AG20443 (cell line): ENCODE measurements around the gene BCR.

Experiments used
- DNase-seq: peaks from one replicate; pipeline ENCODE4 v3.0.0; 2012; ENCODE audit warnings: low spot score, mixed read lengths

The BCR gene

DNA sequence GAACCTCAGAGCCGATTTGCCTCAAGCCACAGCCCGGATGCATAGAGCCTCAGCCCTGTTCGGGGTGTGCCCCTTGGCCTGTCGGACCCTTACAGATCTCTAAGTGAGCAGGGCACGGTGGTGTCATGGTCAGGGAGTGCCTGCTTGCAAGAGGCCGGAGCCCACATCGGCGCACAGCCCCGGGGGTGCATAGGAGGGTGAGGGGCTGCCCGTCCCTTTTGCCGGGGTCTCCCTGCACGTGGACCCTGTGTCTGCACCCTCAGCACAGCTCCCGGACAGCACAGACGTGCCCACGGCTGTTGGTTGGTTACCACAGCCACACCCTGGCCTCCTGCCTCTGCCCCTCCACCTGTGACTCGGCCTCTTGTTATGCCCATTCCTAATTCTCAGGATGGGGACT, 28.5 kb upstream of the BCR start:
- no peak for DNase-seq

DNA sequence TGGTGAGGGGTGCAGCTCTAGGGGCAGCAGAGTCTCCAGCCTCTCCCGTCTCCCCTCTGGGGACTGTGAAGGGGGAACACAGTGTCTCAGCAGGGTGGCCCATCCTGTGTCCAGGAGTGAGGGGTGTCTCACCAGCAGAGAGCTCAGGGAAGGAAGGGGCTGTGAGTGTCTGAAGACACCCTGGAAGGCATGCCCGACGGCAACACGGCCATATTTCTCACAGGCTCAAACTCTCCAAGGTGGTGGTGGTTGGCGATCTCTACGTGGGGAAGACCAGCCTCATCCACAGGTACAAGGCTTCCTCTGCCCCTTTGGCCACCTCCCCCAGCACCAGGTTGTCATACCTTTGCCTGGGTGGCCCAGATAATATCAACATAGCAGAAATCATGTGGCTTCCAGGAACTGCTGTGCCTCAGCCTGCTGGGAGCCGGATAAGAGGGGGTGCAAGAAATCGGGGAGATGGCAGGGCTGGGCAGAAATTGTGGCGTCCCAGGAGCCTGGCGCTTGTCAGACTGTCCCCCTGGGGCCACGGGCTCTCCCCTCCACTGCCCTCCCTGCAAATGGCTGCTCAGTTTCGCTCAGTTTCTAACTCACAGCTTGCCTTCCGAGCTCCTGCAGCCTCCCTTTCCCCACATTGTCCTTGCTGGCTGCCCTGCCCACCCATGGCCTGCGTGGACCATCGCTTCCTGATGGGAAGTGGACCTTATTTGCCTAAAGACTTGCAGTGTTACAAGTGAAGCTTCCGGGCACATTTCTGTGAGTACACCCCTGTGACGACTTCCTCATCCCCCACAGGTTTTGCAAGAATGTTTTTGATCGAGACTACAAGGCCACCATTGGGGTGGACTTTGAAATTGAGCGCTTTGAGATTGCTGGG, 27.8 kb upstream of the BCR start:
- no peak for DNase-seq

- DNase-seq, result no peak
Observed at GRCh38 chr22:23153994-23154393, 26.3 kb upstream of the BCR start.

- no peak for DNase-seq
Observed at GRCh38 chr22:23154461-23154860, 25.8 kb upstream of the BCR start.

DNA sequence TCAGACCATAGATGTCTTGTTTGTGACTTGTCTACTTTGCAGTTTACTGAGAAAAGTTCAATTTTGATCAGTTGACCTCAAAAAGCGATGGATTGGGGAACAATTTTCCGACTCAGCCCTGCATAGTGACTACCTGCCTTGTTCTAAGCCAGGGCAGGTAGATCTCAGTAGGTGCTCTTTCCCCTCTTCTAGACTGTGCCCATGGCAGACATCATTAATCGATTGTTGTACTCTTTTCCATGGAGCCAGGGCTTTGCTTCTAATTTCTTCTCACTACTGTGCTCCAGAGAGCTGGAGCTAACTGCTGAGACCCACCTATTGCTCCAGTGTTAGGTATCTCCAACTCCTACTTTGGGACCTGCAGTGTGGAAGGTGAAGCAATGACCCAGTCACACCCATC, 25.2 kb upstream of the BCR start:
- DNase-seq, result no peak

DNA sequence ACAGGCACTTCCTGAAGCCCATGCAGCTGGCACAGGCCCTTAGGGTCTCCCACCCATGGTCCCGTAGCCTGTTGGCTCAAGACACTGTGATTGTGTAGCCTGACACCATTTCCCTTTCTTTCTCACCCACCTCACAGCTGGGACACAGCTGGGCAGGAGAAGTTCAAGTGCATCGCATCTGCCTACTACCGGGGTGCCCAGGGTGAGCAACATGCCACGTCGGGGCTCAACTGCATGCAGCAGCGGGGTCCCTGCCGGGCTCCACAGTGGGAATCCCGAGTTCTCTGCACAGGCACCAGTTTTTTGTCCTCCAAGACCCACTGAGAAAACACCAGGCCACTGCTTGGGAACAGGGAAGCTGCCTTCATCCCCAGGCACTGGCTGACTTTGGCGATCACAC, 24.5 kb upstream of the BCR start:
- DNase-seq, result no peak

DNA sequence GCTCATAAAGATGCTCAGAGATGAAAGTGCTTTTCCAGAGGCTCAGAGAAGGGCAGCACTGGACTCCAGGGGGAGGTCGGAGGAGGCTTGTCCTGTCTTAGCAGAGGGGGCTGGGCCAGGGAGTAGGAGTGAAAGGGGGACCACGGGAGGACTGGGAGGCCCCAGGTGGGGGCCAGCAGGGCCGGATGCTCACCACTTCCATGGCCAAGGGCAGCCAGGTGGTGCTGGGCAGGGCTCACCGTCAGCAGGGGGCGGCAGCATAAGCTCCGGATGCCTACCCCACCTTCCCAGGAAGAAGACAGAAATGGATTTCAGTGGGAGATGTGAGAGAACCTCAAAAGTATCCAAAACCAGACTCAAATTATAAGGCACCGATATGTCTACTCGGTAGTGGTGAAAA, 24.0 kb upstream of the BCR start:
- no peak for DNase-seq

DNA sequence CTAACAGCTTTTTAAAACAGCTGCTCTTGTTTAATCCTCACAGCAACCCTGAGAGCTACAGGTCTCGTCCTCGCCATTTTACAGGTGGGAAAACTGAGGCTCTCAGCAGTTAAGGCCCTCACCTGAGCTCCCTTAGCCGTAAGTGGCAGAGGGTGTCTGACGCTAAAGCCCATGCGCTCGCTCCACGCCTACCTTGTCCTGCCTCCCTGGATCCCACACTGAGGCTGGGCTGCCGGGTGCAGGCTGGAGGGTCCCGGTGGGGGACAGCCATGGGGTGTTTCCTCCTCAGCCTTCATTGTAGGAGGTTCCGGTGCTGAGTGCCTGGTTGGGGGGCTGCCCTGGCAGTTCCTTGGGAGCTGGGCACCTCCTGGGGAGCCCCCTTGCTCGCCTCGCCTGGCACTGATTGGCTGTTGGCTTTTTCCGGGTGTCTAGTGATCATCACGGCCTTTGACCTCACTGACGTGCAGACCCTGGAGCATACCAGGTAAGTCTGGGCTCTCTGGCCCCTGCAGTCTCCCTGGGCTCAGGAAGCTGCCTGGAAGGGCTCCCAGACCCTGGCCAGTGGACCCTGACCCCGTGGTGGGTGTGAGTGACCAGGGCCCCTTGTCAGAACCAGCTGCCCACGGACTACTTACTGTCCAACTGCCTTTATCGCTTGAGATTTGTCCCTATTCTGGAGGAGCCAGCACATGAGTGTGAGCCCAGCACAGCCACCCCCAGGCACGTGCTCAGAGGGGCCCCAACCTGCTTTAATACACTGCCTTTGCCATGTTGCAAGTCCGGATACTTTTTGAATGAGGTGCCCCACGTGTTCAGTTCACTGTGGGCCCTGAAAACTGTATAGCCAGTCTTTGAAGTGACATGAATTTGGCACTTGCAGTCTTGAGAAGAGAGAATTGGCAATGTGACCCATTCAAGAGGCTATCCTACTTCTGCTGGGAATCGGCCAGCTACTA, 22.5 kb upstream of the BCR start:
- DNase-seq, result no peak

GRCh38 chr22:23158516-23159290, 21.6 kb upstream of the BCR start:
- no peak for DNase-seq

DNA sequence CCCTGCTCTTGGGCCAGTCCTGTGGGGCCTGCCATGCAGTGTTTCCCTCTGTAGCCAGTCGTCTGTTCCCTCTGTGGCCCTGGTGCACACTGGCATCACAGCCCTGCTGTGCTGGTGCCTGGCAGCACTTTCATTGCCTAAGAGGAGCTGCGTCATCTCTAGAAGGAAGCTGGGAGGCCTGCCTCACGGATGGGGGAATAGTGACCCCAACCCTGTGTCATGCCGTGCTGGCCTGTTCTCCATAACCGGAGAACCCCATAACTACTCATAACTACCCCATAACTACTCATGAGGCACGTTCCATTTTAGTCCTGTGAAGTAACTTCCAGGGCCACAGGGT, 21.0 kb upstream of the BCR start:
- DNase-seq, result no peak

DNA sequence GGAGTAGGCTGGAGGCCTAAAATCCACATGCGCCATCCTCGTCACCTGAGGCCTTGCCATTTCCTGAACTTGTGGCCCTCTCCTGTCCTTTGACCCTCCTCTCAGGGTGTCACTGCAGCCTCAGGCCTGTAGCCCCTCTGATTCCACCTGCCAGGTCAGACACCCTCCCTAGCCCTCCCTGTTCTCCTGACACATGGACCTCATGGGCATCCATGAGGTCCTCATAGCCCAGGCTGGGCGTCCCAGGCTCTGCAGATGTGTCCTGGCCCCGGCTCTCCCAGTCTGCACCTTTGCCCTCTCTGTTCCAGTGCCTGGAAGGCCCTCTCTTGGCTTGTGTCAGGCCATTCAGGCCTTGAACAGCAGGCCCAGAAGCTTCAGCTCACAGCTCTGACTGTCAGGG, 19.3 kb upstream of the BCR start:
- DNase-seq, result no peak

GRCh38 chr22:23161574-23161973, 18.7 kb upstream of the BCR start:
- DNase-seq, result no peak

- no peak for DNase-seq
Observed at GRCh38 chr22:23163665-23164064, 16.6 kb upstream of the BCR start.

- DNase-seq, result no peak
Observed at GRCh38 chr22:23164091-23164490, 16.2 kb upstream of the BCR start.

- no peak for DNase-seq
Observed at GRCh38 chr22:23166042-23166831, 14.1 kb upstream of the BCR start.

DNA sequence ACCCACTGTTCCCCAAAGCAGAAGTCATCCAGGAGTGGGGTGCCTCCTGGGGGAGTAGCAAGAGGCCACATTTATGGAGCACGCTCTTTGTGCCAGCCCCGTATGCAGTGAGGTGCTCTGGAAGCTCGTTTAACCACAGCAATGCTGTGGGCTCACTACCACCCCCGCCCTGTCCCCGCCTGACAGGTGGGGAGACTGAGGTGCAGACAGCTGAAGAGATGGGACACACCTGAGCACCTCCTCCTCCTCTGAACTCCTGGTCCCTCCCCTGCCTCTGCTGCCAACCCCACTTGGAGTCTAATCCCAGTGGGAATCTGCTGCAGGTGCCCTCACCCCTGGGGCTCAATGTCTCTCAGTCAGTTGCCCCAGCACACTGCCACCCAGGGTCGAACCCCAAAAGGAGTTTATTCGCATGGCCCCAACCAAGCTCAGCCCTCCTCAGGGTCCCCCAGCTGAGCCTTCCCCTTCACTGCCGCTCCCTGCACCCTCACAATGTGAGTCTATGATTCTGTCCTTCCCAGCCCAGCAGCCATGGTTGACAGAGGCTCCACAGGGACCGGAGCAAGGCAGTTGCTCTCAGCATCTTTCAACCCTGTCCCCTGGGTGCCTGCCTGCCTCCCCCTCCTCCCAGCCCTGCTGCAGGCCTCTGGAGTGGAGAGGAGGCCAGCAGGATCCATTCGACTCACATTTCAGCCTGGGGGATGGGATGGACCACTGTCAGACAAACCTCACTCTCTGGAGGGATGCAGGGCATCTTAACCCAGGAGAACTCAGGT, 13.3 kb upstream of the BCR start:
- DNase-seq, result no peak

- DNase-seq, result no peak
Observed at GRCh38 chr22:23168391-23169042, 11.8 kb upstream of the BCR start.

DNA sequence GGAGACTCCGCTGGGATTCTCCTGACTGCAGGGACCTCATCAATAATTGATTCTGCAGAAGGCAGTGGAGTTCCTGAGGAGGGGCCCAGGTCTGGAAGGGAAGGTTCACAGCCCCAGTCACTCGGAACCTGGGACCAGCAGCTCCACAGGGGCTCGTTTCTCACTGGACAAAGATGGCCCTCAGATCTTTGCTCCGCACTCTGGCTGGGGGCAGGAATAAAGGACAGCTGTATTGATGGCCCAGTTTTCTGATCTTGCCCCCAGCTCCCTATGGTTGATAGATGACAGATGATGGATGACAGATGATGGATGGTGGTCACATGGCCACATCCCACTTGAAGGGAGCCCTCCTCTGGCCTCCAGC, 11.3 kb upstream of the BCR start:
- no peak for DNase-seq

- no peak for DNase-seq
Observed at GRCh38 chr22:23175817-23176644, 4.3 kb upstream of the BCR start.

DNA sequence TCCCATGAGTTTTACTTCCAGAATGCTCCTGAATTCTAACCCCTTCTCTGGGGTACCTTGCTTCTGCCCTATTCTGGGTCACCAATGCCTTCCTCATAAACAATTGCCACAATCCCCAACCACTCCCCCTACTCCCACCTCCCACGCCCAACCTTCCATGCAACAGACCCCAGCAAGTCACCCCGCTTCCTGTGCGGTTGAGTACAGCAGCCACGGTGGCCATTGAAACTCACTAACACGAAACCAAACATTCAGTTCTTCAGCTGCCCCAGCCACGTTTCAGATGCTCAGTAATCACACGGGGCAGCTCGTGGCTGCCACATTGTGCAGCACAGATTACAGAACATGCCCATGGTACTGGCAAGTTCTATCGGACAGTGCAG, 3.7 kb upstream of the BCR start:
- DNase-seq, result no peak
